Upper lobe of right lung (tissue), 1 donor: ENCODE results near the gene HSPG2. TPM values are rescaled to one million over a fixed set of nuclear protein-coding genes. Genes with fewer than 3 reads are reported as not detected.
A peak's percentile ranks its signal among the peaks of the same experiment; 100 is the strongest.
"Not testable (repeated sequence)": the region's sequence is repeated elsewhere in the genome, so short reads cannot be mapped to it uniquely, and the experiment has no call there.

ENCODE experiments used
- ATAC-seq: fragments of 200-7000 bp; cut with Tn5 transposase; one replicate; pipeline ENCODE4 v1.9.1; 2020; ENCODE audit warnings: mild to moderate bottlenecking, moderate library complexity
- DNase-seq: peaks from one replicate; pipeline ENCODE4 v3.0.0-alpha.2; 2020
- H3K27ac ChIP-seq: fragments of 200-600 bp; one replicate; pipeline ENCODE4 v1.8.0; 2022
- H3K27me3 ChIP-seq: fragments of 200-600 bp; one replicate; pipeline ENCODE4 v1.8.0; 2022; ENCODE audit warnings: mild to moderate bottlenecking
- H3K36me3 ChIP-seq: fragments of 200-600 bp; one replicate; pipeline ENCODE4 v1.8.0; 2022
- H3K4me1 ChIP-seq: fragments of 200-600 bp; one replicate; pipeline ENCODE4 v1.8.0; 2022
- H3K4me3 ChIP-seq: fragments of 200-600 bp; one replicate; pipeline ENCODE4 v1.8.0; 2022; ENCODE audit warnings: mild to moderate bottlenecking
- H3K9me3 ChIP-seq: fragments of 200-600 bp; one replicate; pipeline ENCODE4 v1.8.0; 2022
- intact Hi-C: fragments of 100-400 bp; cut with DNase I; formaldehyde crosslinking; loops from one replicate; pipeline ENCODE4 v1.11.0; 2022
- long read RNA-seq: library from polyadenylated mRNA; unstranded; transcript quantifications from one replicate; pipeline ENCODE4 v2.0.0, GENCODE V29; 2021
- total RNA-seq: library from RNA; stranded (reverse); fragmentation: NEBNext Ultra II Directional; extraction: Animal tissue kit (Norgen Biotek cat#: 25700); gene quantifications from one replicate; pipeline ENCODE4 v1.2.1, GENCODE V29; 2021
- TF ChIP-seq, protein P1 (sequence below): fragments of 200-600 bp; IDR thresholded peaks from one replicate; pipeline ENCODE4 v1.8.0; 2022; ENCODE audit warnings: antibody characterized with exemption
- donor health status: DM: no; HTN: yes; CAD: no; lungs with severe emphysema.

The HSPG2 gene
- total RNA-seq, result 393 TPM
- long read RNA-seq, transcript HSPG2-211 (11 exons, 3,586 nt), result major isoform, 22 of 427 reads
- long read RNA-seq, partial matches to known transcripts, result 288 of 427 reads
- long read RNA-seq, other reads (novel, unspliced or antisense), result 116 of 427 reads

DNA sequence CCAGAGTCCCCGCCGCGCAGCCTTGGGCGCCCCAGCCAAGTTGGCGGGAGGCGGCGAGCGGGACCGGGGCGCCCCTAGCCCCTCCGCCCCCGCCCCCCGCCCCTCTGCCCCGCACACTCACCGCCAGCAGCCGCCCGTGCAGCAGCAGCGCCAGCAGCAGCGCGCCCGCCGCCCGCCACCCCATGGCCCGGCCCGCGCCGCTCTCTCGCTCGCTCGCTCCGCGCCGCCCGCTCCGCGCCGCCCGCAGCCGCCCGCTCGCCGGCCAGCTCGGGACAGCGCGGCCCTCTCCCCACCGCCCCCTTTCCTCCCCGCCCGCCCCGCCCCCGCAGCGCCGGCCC, at the start of gene HSPG2:
Gene HSPG2, minus strand, starts transcription at position 277 of the 338 bp plus-strand sequence. Its CDS starts 93 bp downstream, at position 184.
- Histone ChIP-seq H3K27ac (peak within 1 kb of the TSS; percentile 75), H3K9me3 (no peaks in the 10 kb centered on the region), H3K4me1 (peaks cover 54% of the 10 kb centered on the region), H3K27me3 (no peaks in the 10 kb centered on the region), H3K36me3 (no peaks in the 10 kb centered on the region), H3K4me3 (peak within 1 kb of the TSS; percentile 70)
- intact Hi-C loops, result no loop called here
- no peak for DNase-seq
- TF ChIP-seq, protein P1, sequence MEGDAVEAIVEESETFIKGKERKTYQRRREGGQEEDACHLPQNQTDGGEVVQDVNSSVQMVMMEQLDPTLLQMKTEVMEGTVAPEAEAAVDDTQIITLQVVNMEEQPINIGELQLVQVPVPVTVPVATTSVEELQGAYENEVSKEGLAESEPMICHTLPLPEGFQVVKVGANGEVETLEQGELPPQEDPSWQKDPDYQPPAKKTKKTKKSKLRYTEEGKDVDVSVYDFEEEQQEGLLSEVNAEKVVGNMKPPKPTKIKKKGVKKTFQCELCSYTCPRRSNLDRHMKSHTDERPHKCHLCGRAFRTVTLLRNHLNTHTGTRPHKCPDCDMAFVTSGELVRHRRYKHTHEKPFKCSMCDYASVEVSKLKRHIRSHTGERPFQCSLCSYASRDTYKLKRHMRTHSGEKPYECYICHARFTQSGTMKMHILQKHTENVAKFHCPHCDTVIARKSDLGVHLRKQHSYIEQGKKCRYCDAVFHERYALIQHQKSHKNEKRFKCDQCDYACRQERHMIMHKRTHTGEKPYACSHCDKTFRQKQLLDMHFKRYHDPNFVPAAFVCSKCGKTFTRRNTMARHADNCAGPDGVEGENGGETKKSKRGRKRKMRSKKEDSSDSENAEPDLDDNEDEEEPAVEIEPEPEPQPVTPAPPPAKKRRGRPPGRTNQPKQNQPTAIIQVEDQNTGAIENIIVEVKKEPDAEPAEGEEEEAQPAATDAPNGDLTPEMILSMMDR, result no peak
- ATAC-seq, result no peak

DNA sequence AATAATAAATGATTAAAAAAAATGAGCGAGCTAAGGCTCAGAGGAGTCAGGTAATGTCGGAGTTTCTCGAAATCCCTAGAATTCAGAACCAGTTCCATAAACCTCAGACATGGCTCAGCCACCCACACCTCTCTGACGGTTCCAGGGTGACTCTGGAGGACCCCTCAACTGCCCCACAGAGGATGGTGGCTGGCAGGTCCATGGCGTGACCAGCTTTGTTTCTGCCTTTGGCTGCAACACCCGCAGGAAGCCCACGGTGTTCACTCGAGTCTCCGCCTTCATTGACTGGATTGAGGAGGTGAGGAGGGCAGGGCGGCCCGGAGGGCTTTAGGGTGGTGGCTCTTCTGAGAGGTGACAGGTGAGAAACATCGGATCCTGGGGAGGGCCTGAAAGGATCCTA, 49.3 kb upstream of the HSPG2 start:
- H3K9me3 ChIP-seq, H3K4me1 ChIP-seq, H3K4me3 ChIP-seq, H3K27ac ChIP-seq, H3K27me3 ChIP-seq, H3K36me3 ChIP-seq, DNase-seq, ATAC-seq, intact Hi-C loops: not testable (repeated sequence)

DNA sequence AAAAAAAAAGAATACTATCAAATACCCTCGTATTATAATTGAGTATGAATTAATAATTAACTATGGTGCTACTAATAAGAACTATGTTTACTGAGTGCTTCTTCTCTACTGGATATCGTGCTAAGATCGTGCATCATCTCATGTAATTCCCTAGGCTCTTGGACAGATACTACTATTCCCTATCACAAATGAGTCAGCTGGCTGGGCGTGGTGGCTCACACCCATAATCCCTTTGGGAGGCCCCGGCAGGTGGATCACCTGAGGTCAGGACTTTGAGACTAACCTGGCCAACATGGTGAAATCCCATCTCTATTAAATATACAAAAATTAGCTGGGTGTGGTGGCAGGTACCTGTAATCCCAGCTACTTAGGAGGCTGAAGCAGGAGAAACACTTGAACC, 48.8 kb upstream of the HSPG2 start:
- H3K27ac ChIP-seq, H3K9me3 ChIP-seq, DNase-seq, intact Hi-C loops, H3K4me1 ChIP-seq, H3K27me3 ChIP-seq, H3K4me3 ChIP-seq, H3K36me3 ChIP-seq, ATAC-seq: not testable (repeated sequence)

DNA sequence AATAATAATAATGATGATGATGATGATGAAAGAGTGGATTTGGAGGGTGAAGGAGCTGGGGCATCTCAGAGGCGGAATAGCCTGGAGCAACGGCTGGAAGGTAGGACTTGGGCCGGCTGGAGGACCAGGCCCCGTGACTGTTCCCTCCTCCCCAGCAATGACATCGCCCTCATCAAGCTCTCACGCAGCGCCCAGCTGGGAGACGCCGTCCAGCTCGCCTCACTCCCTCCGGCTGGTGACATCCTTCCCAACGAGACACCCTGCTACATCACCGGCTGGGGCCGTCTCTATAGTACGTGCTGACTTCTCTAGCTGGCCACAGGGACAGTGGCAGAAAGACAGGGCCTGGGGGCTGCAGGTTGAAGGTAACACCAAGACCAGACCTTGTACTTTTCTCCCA, 46.4 kb upstream of the HSPG2 start:
- H3K27me3 ChIP-seq, H3K9me3 ChIP-seq, H3K36me3 ChIP-seq, ATAC-seq, H3K27ac ChIP-seq, intact Hi-C loops, DNase-seq, H3K4me3 ChIP-seq, H3K4me1 ChIP-seq: not testable (repeated sequence)

DNA sequence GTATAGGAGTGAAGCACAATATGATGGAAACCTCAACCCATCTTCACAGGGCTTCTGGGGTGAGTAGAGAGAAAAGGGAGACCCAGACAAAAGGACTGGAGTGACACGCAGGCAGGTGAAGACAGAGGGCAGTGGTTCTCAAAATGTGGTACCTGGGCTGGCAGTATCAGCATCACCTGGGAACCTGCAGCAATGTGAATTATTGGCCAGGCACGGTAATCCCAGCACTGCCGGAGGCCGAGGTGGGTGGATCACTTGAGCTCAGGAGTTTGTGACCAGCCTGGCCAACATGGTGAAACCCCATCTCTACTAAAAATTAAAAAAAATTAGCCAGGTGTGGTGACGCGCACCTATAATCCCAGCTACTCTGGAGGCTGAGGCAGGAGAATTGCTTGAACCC, 45.0 kb upstream of the HSPG2 start:
- not testable (repeated sequence) for DNase-seq, H3K9me3 ChIP-seq

DNA sequence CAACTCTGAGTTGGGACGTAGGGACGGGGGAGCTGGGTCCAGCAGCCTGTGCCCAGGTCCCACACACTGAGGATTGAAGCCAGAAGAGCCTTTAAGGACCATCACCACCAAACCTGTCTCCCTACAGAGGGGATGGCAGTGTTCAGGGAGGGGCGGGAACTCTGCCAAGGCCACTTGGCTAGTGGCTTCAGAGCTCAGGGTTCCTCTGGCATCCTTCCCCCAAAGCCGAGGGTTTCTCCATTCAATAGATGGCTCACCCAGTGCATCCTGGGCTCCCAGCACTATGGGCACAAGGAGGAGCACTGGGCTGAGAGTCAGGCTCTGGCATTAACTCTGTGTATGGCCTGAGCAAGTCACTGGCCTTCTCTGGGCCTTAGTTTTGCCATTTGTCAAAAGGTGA, 44.1 kb upstream of the HSPG2 start:
- H3K4me3 ChIP-seq, intact Hi-C loops, H3K9me3 ChIP-seq, H3K4me1 ChIP-seq, ATAC-seq, DNase-seq, H3K27ac ChIP-seq, H3K27me3 ChIP-seq, H3K36me3 ChIP-seq: not testable (repeated sequence)

More for the DNA sequence above, 45.0 kb upstream of the HSPG2 start:
- H3K27ac ChIP-seq, H3K36me3 ChIP-seq, H3K4me1 ChIP-seq, ATAC-seq, H3K4me3 ChIP-seq, intact Hi-C loops, H3K27me3 ChIP-seq: not testable (repeated sequence)

DNA sequence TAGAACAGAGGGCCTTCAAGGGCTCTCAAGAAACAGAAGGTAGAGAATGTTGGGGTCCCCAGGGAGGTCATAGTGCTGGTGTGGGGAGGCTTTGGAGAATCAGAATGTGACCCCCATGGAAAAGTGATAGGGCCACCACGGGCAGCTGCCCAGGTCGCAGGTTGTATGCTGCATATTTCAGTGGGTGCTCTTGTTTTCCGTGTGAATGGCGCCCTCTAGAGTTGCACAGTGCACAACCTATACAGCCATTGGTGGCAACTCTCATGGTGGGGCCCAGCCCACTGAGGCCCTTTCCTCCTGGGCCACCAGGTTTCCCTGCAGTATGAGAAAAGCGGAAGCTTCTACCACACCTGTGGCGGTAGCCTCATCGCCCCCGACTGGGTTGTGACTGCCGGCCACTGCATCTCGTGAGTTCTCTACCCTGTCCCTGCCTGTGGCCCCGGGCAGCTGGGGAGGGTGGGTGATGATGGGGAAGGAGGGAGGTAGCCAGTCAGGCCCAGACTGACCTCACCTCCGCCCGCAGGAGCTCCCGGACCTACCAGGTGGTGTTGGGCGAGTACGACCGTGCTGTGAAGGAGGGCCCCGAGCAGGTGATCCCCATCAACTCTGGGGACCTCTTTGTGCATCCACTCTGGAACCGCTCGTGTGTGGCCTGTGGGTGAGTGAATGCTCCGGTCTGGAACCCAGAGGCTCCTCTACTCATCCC, 43.6 kb upstream of the HSPG2 start:
- H3K27ac ChIP-seq, H3K9me3 ChIP-seq, DNase-seq, H3K4me1 ChIP-seq, intact Hi-C loops, H3K4me3 ChIP-seq, H3K36me3 ChIP-seq, H3K27me3 ChIP-seq: not testable (repeated sequence)
- peak; percentile 70 for ATAC-seq

DNA sequence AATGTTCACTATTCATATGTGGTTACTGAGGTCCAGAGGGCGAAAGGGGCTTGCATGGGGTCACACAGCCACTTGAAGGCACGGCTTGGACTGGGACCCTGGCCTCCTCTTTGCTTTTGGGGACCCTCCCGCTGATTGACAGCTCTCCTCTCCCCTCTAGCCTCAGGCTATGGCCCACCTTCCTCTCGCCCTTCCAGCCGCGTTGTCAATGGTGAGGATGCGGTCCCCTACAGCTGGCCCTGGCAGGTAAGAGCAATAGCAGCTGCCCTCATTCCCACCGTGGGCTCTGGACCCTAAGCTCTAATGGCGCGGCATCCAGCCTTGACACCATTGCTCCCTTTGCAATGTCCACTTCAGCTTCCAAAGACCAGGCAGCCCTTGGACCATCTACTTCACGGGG, 41.1 kb upstream of the HSPG2 start:
- DNase-seq, H3K4me1 ChIP-seq, H3K4me3 ChIP-seq, ATAC-seq, H3K27ac ChIP-seq, H3K9me3 ChIP-seq, H3K36me3 ChIP-seq, H3K27me3 ChIP-seq, intact Hi-C loops: not testable (repeated sequence)

DNA sequence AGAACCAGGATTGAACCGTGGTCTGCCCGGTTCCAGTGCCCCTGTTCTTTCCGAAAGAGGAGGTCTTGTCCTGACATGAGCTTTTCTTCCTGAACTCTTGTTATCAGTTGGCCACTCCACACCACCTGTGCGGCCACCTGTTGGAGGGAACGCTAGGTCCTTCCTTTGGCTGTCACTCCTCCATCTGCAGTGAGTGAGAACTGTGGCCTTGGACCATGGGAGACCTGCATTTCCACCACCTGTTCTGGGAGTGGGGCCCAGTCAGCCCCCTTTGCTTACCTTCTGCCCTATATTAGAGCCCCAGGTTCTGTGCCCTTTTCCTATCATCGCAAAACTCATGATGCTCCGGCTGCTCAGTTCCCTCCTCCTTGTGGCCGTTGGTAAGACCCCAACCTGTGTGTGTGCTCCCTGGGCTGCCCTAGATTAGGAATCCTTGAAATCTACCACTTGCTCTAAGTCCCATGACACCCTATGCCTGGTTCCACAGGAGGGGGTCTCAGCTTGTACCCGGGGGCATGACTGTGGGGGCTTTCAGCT, 39.7 kb upstream of the HSPG2 start, which contains the start of gene CELA3B:
Gene CELA3B, plus strand, starts transcription at position 320 of the 537 bp plus-strand sequence. Its CDS starts 18 bp downstream, at position 338.
- H3K27me3 ChIP-seq, ATAC-seq, H3K27ac ChIP-seq, H3K9me3 ChIP-seq, H3K36me3 ChIP-seq, DNase-seq, H3K4me1 ChIP-seq, H3K4me3 ChIP-seq, intact Hi-C loops: not testable (repeated sequence)

DNA sequence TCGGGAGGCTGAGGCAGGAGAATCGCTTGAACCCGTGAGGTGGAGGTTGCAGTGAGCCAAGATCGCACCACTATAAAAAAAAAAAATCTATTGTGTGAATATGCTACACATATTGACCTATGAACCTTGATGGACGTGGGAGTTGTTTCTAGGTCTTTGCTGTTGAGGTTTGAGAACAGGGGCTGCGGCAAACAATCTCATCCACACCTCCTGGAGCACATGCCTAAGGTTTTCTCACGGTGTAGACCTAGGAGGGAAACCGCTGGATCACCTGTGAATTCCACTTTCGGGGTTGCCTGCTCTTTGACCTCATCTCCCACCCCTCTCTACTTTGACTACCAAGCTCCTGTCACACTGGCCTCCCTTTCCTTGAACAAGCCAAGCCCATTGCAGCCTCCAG, 38.2 kb upstream of the HSPG2 start:
- intact Hi-C loops, ATAC-seq, H3K36me3 ChIP-seq, H3K4me1 ChIP-seq, H3K4me3 ChIP-seq, H3K27me3 ChIP-seq, DNase-seq, H3K27ac ChIP-seq, H3K9me3 ChIP-seq: not testable (repeated sequence)

DNA sequence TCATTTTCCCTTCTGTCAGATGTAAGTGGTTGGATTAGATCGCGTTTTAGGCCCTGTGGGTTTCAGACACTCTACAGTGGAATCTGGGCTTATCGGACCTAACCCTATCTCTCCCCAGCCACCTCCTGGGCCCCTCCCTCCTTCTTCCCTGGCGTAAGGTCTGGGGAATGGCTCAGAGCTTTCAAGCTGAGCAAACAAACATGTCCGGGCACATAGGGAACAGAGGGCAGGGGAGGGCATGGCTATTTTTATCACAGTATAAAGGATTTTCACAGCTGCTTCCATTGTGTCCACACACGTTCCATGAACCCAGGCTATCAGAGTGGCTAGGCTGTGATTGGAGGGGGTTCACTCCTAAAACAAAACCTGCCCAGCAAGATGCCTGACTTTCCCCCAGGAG, 37.6 kb upstream of the HSPG2 start:
- H3K27me3 ChIP-seq, H3K36me3 ChIP-seq, H3K4me1 ChIP-seq, H3K9me3 ChIP-seq, DNase-seq, H3K27ac ChIP-seq, intact Hi-C loops, H3K4me3 ChIP-seq: not testable (repeated sequence)
- ATAC-seq, result peak; percentile 90

DNA sequence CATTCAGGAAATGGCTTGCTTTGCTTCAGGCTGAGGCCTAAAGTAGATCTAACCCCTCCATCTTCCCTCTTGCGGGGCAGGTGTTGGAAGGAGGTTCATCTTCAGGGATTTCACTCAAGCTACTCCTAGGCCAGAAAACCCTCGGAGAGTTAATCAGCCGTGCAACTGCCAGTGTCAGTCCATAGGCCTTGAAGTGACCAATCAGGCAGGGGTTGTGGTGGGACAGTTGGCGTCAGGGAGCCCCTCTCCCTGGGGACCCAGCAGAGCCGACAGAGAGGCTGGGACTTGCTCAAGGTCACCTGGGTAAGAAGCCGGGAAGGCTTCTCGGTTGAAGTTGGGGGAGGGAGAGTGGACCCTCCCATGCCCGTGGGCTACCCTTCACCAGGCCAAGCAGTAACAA, 36.8 kb upstream of the HSPG2 start:
- H3K4me1 ChIP-seq, DNase-seq, H3K36me3 ChIP-seq, H3K4me3 ChIP-seq, intact Hi-C loops, H3K27ac ChIP-seq, ATAC-seq, H3K9me3 ChIP-seq, H3K27me3 ChIP-seq: not testable (repeated sequence)

DNA sequence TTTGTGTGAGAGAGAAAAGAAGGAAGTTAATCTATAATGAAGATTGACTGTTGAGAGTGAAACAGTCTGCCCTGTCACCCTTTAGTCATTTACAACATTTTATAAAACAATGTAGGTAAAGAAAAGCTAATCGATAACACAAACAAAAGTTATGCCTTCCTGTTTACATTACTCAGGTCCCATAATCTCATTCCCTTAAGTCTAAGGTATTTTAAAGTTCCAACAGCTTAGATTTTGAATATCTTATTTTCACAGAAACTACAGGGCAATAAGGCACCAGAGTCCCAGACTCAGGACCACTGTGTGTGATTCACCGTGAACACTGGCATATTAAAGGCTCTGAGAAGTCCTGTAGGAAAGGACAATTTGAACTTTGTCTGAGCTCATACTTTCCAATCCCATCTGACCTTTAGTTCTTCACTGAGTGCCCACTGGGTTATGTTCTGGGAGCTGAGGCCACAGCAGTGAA, 35.9 kb upstream of the HSPG2 start:
- H3K9me3 ChIP-seq, H3K27ac ChIP-seq, ATAC-seq, H3K36me3 ChIP-seq, DNase-seq, H3K27me3 ChIP-seq, intact Hi-C loops, H3K4me3 ChIP-seq, H3K4me1 ChIP-seq: not testable (repeated sequence)
